GM21529 (cell line): ENCODE data around the gene PDCD1.
"Not testable (repeated sequence)": the region's sequence is repeated elsewhere in the genome, so short reads cannot be mapped to it uniquely, and the experiment has no call there.

Experiments
- ATAC-seq: cut with Tn5 transposase; IDR thresholded peaks from one replicate; pipeline ENCODE4 v1.9.1; 2021; ENCODE audit not compliant: unreplicated experiment

Gene PDCD1

GRCh38 chr2:241835611-241836010, 23.1 kb downstream of the PDCD1 start:
- ATAC-seq, result no peak

- no peak for ATAC-seq
These were observed 24.0 kb downstream of the PDCD1 start for GRCh38 chr2:241834527-241835210.

- not testable (repeated sequence) for ATAC-seq
These were observed 24.8 kb downstream of the PDCD1 start for GRCh38 chr2:241833756-241834526.

- no peak for ATAC-seq
These were observed 25.5 kb downstream of the PDCD1 start for GRCh38 chr2:241833101-241833663.

- ATAC-seq, result no peak
These were observed 31.3 kb downstream of the PDCD1 start for GRCh38 chr2:241827394-241827793.

DNA sequence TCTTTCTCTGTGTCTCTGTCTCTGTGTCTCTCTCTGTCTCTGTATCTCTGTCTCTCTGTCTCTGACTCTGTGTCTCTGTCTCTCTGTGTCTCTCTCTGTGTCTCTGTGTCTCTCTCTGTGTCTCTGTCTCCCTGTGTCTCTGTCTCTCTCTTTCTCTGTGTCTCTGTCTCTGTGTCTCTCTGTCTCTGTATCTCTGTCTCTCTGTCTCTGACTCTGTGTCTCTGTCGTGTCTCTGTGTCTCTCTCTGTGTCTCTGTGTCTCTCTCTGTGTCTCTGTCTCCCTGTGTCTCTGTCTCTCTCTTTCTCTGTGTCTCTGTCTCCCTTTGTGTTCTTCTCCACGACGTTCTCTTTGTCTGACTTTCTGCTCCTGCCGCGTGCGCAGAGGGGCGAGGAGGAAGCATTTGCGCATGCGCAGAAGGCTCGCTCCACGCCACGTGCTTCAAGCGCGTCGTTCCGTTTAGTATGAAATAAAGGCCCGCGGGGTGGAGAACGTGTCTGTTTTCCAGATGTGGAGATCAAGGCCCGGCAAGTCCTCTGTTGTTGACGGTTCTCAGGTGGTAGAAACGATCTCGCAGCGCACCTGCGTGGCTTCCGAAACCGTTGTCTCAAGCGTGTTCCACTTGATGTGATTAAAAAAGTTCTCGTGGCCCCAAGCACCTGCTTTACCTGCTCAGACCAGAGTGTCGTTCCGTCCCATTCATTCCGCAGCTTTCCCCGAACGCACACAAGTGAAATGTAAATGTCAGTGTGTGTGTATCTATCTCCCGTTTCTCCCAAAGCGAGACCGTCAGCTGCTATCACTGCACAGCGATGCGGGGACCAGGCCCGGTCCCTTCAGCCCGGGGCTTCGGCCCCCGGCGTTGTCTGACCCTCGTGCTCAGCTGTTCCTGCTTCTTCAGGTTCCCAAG, 34.9 kb downstream of the PDCD1 start:
- ATAC-seq, result not testable (repeated sequence)

DNA sequence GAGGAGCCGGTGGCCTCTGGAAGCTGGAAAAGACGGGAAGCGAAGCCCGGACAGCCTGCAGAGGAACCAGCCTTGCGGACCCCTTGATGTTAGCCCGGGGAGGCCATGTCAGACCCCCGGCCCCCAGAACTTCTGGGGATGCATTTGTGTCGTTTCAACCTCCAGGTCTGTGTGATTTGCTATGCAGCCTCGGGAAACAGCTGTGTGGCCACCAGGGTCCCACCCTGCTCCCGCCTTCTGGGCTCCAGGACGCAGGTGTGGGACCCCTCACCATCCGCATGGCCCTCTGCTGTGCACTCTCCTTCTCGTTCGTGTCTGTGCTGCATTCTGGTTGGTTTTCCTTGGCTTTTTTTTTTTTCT, 36.5 kb downstream of the PDCD1 start:
- no peak for ATAC-seq

- no peak for ATAC-seq
These were observed 37.0 kb downstream of the PDCD1 start for GRCh38 chr2:241821460-241822263.

GRCh38 chr2:241820625-241821384, 37.9 kb downstream of the PDCD1 start:
- no peak for ATAC-seq

- ATAC-seq, result not testable (repeated sequence)
These were observed 38.6 kb downstream of the PDCD1 start for GRCh38 chr2:241819947-241820624.

DNA sequence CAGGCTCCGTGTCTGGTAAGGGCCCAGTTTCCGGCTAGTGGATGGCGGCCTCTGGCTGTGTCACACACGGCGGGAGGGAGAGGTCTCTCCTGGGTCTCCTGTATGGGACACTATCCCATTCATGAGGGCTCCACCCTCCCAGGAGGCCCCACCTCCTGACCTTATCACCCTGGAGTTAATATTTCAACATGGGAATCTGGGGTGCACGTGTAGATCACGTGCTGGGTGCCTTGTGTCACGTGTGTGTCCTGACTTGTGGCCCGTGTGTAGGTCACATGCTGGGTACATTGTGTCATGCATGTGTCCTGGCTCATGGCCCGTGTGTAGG, 39.8 kb downstream of the PDCD1 start:
- no peak for ATAC-seq

DNA sequence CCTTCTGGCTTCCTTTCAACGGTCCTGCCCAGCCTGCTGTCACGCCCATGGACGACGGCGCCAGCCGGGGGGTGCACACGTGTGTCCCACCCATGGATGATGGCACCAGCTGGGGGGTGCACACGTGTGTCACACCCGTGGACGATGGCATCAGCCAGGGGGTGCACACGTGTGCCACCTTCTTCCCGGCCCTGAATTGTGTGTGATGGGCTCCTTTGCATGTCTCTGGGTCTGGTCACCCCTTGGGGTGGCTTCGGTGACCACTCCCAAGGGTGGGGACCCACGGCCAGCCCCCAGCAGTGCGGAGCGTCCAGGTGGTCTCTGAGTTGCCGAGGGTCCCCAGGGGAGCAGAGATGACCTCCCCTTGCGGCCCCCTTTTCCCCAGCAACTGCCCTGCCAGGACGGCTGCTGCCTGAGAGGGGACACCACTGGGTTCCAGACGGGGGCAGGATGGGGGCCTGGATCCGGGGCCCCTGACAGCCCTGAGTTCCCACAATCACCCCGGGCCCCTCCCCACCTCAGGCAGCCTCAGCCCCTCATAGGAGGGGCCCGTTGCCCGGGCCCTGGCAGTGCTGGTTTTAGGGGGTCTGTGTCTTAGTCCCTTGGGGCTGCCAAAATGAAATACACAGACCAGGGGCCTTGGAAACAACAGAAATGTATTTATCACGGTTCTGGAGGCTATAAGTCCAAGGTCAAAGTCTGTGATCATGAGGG, 40.3 kb downstream of the PDCD1 start:
- no peak for ATAC-seq

GRCh38 chr2:241817821-241818215, 40.9 kb downstream of the PDCD1 start:
- ATAC-seq, result not testable (repeated sequence)

DNA sequence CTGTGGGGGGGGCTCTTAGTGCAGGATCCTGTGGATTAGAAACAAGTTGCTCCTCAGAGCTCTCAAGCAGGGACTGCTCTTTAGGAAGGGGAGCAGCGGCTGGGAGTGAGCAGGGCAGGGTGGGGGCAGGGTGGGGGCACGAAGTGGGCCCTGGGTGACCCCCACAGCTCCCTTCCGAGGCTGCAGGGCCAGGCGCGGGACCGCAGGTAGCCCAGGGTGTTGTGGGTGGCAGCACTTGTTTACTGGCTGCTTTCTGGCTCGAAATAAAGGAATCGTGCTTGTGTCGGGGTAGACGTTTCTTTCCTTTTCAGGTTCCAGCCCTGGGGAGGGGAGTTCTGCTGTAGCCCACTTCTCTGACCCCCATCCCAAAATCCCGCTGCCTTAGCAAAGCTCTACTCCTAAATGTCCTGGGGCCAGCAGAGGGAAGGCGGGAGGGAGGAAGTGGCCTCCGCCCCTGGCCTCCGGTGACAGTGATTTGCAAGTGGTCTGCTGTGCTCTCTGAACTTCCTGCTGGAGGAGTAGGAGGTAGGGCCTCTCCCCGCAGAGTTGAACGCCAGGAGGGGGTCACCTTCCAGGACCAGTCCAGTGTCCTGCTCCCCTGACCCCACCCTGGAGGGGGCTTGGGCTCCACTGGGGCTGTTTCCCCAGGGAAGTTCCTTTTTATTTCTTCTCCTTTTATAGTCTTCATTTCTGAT, 41.4 kb downstream of the PDCD1 start:
- no peak for ATAC-seq

GRCh38 chr2:241816431-241817121, 42.1 kb downstream of the PDCD1 start:
- ATAC-seq, result no peak

GRCh38 chr2:241815477-241816430, 42.9 kb downstream of the PDCD1 start:
- no peak for ATAC-seq
